ENCODE data around the gene MTREX.

DNA sequence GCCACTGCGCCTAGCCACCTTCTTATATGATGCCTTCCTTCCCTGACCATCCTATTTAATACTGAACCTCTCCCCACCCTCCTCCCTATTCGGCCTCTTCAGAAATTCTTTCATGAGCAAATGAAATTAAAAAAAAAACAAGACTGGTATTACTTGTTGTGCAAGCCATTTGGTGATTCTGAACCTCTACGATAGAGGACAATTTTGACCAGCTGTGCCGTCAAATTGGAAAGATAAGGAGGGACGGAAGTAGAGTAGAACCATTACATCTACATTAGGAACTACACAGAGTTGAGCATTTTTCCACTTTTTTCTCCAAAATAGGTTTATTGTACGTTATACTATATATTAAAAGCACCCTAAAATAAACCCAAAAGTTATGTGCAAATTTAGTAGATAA, 3.2 kb upstream of the MTREX start:
- TF ChIP-seq, protein P1, sequence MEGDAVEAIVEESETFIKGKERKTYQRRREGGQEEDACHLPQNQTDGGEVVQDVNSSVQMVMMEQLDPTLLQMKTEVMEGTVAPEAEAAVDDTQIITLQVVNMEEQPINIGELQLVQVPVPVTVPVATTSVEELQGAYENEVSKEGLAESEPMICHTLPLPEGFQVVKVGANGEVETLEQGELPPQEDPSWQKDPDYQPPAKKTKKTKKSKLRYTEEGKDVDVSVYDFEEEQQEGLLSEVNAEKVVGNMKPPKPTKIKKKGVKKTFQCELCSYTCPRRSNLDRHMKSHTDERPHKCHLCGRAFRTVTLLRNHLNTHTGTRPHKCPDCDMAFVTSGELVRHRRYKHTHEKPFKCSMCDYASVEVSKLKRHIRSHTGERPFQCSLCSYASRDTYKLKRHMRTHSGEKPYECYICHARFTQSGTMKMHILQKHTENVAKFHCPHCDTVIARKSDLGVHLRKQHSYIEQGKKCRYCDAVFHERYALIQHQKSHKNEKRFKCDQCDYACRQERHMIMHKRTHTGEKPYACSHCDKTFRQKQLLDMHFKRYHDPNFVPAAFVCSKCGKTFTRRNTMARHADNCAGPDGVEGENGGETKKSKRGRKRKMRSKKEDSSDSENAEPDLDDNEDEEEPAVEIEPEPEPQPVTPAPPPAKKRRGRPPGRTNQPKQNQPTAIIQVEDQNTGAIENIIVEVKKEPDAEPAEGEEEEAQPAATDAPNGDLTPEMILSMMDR (IDR thresholded peaks at IDR 0.05), result no peak
- no peak for TF ChIP-seq POLR2A (IDR thresholded peaks at IDR 0.05)

Measured in vagina (tissue), 2 donors.